ENCODE measurements around the gene SH3RF2.

SH3RF2 gene

GRCh38 chr5:146002491-146002890, 66.1 kb downstream of the SH3RF2 start:
- no peak overlapping the region for H3K4me3 ChIP-seq (ENCODE audit: low read depth, low read length)
- no peak for TF ChIP-seq CTCF (IDR thresholded peaks at IDR 0.05; ENCODE audit: low read depth, low read length, missing control alignments)
- no peak for DNase-seq (ENCODE audit: low read depth)
- in situ Hi-C loops (cut with HindIII; ENCODE audit: low sequenced_read_pairs) = no loop called here

DNA sequence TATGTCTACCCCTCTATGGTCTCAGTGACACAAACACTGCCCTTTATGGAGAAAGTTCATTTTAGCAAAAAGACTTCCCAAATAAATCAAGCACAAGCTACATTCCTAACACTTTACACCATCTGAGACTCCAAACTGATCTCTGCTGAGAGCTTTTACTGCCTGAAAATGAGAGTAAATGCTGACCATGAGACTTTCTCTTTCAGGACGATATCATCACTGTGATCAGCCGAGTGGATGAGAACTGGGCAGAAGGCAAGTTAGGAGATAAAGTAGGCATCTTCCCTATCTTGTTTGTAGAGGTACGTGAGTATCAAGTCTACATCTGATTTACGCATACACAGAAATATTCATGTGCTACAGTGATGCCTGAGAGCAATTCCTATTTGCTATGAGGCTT, 67.5 kb downstream of the SH3RF2 start:
- no peak for DNase-seq (ENCODE audit: low read depth)
- in situ Hi-C loops (cut with HindIII; ENCODE audit: low sequenced_read_pairs) = no loop called here
- no peak overlapping the region for H3K4me3 ChIP-seq (ENCODE audit: low read depth, low read length)
- TF ChIP-seq CTCF (IDR thresholded peaks at IDR 0.05; ENCODE audit: low read depth, low read length, missing control alignments) = no peak

DNA sequence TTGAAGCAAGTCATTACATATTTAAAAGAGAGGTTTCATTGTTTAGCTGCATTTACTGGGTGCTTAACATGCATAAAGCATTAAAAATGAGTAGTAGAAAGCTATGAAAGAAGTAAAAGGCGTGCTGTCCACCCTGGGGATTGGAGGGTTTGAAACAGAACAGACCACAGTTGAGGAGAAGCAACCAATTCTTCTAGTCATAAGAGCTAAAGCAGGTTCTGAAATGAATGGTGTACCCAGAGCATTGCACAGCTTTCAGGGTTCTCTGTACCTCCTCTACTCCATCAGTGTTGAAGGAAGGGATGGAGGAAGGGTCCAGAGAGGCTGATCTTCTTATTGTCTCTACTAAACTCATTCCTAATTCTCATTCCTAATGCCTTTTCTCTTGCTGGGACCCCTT, 68.9 kb downstream of the SH3RF2 start:
- H3K4me3 ChIP-seq (ENCODE audit: low read depth, low read length) = no peak overlapping the region
- in situ Hi-C loops (cut with HindIII; ENCODE audit: low sequenced_read_pairs) = loop anchor here (5.0 kb wide), 1 partner anchor 53 kb away; no protein-coding TSS in a partner anchor
- TF ChIP-seq CTCF (IDR thresholded peaks at IDR 0.05; ENCODE audit: low read depth, low read length, missing control alignments) = no peak
- DNase-seq (ENCODE audit: low read depth) = no peak

DNA sequence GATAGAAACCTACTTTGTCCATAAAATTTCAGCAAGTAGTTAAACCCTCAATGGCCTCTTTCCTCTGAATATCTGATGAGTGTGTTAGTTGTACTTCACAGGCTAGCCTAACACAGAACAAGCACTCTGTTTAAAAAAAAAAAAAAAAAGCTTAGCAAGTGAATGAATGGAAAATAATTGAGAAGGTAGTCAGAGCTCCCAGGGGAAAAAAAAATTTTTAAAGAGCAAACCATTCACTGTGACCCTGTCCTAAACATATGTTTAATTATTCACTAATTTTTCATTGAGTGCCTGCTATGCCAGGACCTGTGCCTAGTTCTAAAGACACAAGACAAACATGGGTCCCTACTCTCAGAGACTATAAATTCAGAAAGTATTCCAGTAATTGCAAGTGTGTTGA, 69.3 kb downstream of the SH3RF2 start:
- DNase-seq (ENCODE audit: low read depth) = no peak
- no peak for TF ChIP-seq CTCF (IDR thresholded peaks at IDR 0.05; ENCODE audit: low read depth, low read length, missing control alignments)
- H3K4me3 ChIP-seq (ENCODE audit: low read depth, low read length) = no peak overlapping the region
- in situ Hi-C loops (cut with HindIII; ENCODE audit: low sequenced_read_pairs) = loop anchor here (5.0 kb wide), 1 partner anchor 53 kb away; no protein-coding TSS in a partner anchor

- no peak overlapping the region for H3K4me3 ChIP-seq (ENCODE audit: low read depth, low read length)
- no peak for DNase-seq (ENCODE audit: low read depth)
- TF ChIP-seq CTCF (IDR thresholded peaks at IDR 0.05; ENCODE audit: low read depth, low read length, missing control alignments) = no peak
- in situ Hi-C loops (cut with HindIII; ENCODE audit: low sequenced_read_pairs) = loop anchor here (5.0 kb wide), 1 partner anchor 54 kb away; no protein-coding TSS in a partner anchor
These were observed 70.3 kb downstream of the SH3RF2 start for GRCh38 chr5:146006470-146007190.

DNA sequence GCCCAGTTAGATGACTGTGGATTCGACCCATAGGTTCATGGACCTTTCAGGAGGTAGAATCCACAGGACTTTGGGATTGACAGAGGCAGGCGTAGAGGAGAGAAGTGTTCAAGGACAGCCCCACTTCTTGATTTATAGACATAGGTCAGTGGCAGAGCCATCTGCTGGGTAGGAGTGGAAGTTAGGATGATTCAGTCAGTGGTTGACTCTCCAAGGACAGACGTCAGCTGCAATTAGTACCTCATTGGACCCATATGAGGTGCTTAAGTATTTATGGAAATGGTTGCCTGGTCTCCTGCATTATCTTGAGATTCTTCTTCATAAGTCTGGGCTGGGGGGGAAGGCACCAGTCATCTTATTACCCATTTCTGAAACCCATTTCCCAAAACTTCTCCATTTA, 70.9 kb downstream of the SH3RF2 start:
- no peak for DNase-seq (ENCODE audit: low read depth)
- TF ChIP-seq CTCF (IDR thresholded peaks at IDR 0.05; ENCODE audit: low read depth, low read length, missing control alignments) = no peak
- no peak overlapping the region for H3K4me3 ChIP-seq (ENCODE audit: low read depth, low read length)
- in situ Hi-C loops (cut with HindIII; ENCODE audit: low sequenced_read_pairs) = loop anchor here (5.0 kb wide), 1 partner anchor 55 kb away; no protein-coding TSS in a partner anchor

All from astrocyte of the cerebellum (primary cell).